H1 (cell line): ENCODE data around the gene PRKCSH. TPM values are rescaled to one million over a fixed set of nuclear protein-coding genes. Genes with fewer than 3 reads are reported as not detected.

Experiments
- CTCF ChIA-PET: fragments of 300-600 bp; sonication (Branson Sonifier 250); formaldehyde crosslinking; loops from one replicate; lab custom pipeline; 2021; ENCODE audit not compliant: partially characterized antibody; lab: Charles Lee
- POLR2A ChIA-PET: fragments of 300-600 bp; sonication (Branson Sonifier 250); formaldehyde crosslinking; loops from one replicate; lab custom pipeline; 2021; ENCODE audit warnings: inconsistent platforms; ENCODE audit not compliant: partially characterized antibody; lab: Charles Lee
- DNase-seq, 2 experiments: peaks; one replicate each; pipeline versions ENCODE4 v3.0.0 to v3.0.0-alpha.2; 2010 to 2022; ENCODE audit warnings: low spot score in 2 of 2, low read depth in 1 of 2, mixed read lengths in 1 of 2
- FAIRE-seq: peaks from 2 replicates; lab custom pipeline; 2011; peaks lifted over from hg19 to GRCh38; lab: Jason Lieb, UNC
- H2AFZ ChIP-seq: 2 replicates; pipeline ENCODE4 v1.8.1; 2012; ENCODE audit warnings: low read length, inconsistent platforms
- H2AK5ac ChIP-seq: 2 replicates; pipeline ENCODE4 v1.6.1; 2013; ENCODE audit warnings: low read depth, low read length
- H2BK120ac ChIP-seq: replicated peaks from 2 replicates; pipeline ENCODE3; 2013; ENCODE audit warnings: low read depth, low read length, inconsistent platforms
- H2BK12ac ChIP-seq: 2 replicates; pipeline ENCODE4 v1.6.1; 2013; ENCODE audit warnings: low read depth, low read length
- H2BK15ac ChIP-seq: 2 replicates; pipeline ENCODE4 v1.6.1; 2013; ENCODE audit warnings: low read length
- H2BK20ac ChIP-seq: 2 replicates; pipeline ENCODE4 v1.6.1; 2013; ENCODE audit warnings: low read length
- H2BK5ac ChIP-seq: 2 replicates; pipeline ENCODE4 v1.6.1; 2013; ENCODE audit warnings: low read depth, low read length
- H3K14ac ChIP-seq: 2 replicates; pipeline ENCODE4 v1.6.1; 2013; ENCODE audit warnings: inconsistent platforms; ENCODE audit not compliant: insufficient read length
- H3K18ac ChIP-seq: 2 replicates; pipeline ENCODE4 v1.6.1; 2013; ENCODE audit warnings: low read length; ENCODE audit errors: extremely low read depth
- H3K23ac ChIP-seq: 2 replicates; pipeline ENCODE4 v1.6.1; 2013; ENCODE audit warnings: inconsistent platforms; ENCODE audit not compliant: insufficient read length
- H3K23me2 ChIP-seq: 2 replicates; pipeline ENCODE4 v1.6.1; 2013; ENCODE audit warnings: low read depth, low read length
- H3K27ac ChIP-seq: 2 replicates; pipeline ENCODE4 v1.6.1; 2011; ENCODE audit warnings: low read depth, low read length, inconsistent platforms
- H3K27me3 ChIP-seq, 4 experiments: replicated peaks in 1 of 4; 1 replicate in 1 of 4; 2 replicates in 3 of 4; pipeline versions ENCODE4 v1.6.1 to v1.8.1; 2011 to 2013; ENCODE audit warnings: low read length in 3 of 4, mild to moderate bottlenecking in 3 of 4, inconsistent platforms in 2 of 4, mixed read lengths in 2 of 4, moderate library complexity in 1 of 4; ENCODE audit not compliant: control insufficient read depth in 3 of 4, insufficient read depth in 3 of 4; ENCODE audit errors: extremely low read depth in 1 of 4
- H3K36me3 ChIP-seq, 4 experiments: 2 replicates each; pipeline versions ENCODE4 v1.6.1 to v1.8.1; 2011 to 2013; ENCODE audit warnings: mild to moderate bottlenecking in 4 of 4, low read length in 3 of 4, moderate library complexity in 2 of 4, control low read depth in 1 of 4, inconsistent platforms in 1 of 4; ENCODE audit not compliant: insufficient read depth in 4 of 4, control insufficient read depth in 2 of 4
- H3K4ac ChIP-seq: replicated peaks from 2 replicates; pipeline ENCODE3; 2013; ENCODE audit warnings: low read length, low read depth, mixed read lengths, inconsistent platforms; ENCODE audit not compliant: insufficient read length
- H3K4me1 ChIP-seq, 4 experiments: replicated peaks in 1 of 4; 1 replicate in 1 of 4; 2 replicates in 3 of 4; pipeline versions ENCODE4 v1.6.1 to v1.8.1; 2011 to 2013; ENCODE audit warnings: low read length in 3 of 4, inconsistent platforms in 2 of 4, mixed read lengths in 1 of 4; ENCODE audit not compliant: insufficient read depth in 4 of 4, control insufficient read depth in 3 of 4
- H3K4me2 ChIP-seq, 2 experiments: 2 replicates each; pipeline versions ENCODE4 v1.6.1 to v1.8.1; 2011 to 2013; ENCODE audit warnings: low read depth in 2 of 2, low read length in 2 of 2, control low read depth in 1 of 2, inconsistent platforms in 1 of 2, mild to moderate bottlenecking in 1 of 2; ENCODE audit not compliant: insufficient read depth in 1 of 2
- H3K4me3 ChIP-seq, 4 experiments: fragments of 200-600, 300-600 bp in 1 of 4; sonication (generic), shearing (Covaris generic), sonication (Bioruptor Twin) in 1 of 4; 2 replicates each; pipeline versions ENCODE4 v1.5.1 to v1.8.1; 2011 to 2016; ENCODE audit warnings: low read length in 4 of 4, low read depth in 3 of 4, control low read depth in 2 of 4, inconsistent platforms in 2 of 4, mild to moderate bottlenecking in 2 of 4, mixed read lengths in 1 of 4, moderate library complexity in 1 of 4; ENCODE audit not compliant: insufficient read depth in 2 of 4; ENCODE audit errors: extremely low read depth in 1 of 4
- H3K56ac ChIP-seq: replicated peaks from 2 replicates; pipeline ENCODE3; 2013; ENCODE audit warnings: low read depth, mild to moderate bottlenecking, mixed read lengths, low read length, inconsistent platforms; ENCODE audit not compliant: insufficient read length
- H3K79me1 ChIP-seq: 2 replicates; pipeline ENCODE4 v1.6.1; 2013; ENCODE audit warnings: low read depth, low read length, control low read depth
- H3K79me2 ChIP-seq, 2 experiments: 2 replicates each; pipeline versions ENCODE4 v1.6.1 to v1.8.1; 2012 to 2013; ENCODE audit warnings: low read length in 2 of 2, mild to moderate bottlenecking in 2 of 2, inconsistent platforms in 1 of 2; ENCODE audit not compliant: insufficient read depth in 2 of 2, control insufficient read depth in 1 of 2
- H3K9ac ChIP-seq, 4 experiments: replicated peaks in 1 of 4; 1 replicate in 1 of 4; 2 replicates in 3 of 4; pipeline versions ENCODE4 v1.6.1 to v1.8.1; 2011 to 2013; ENCODE audit warnings: low read depth in 3 of 4, low read length in 3 of 4, control low read depth in 2 of 4, mild to moderate bottlenecking in 2 of 4, moderate library complexity in 2 of 4, inconsistent platforms in 1 of 4; ENCODE audit errors: extremely low read depth in 1 of 4
- H3K9me3 ChIP-seq, 2 experiments: 2 replicates each; pipeline versions ENCODE4 v1.6.1 to v1.8.1; 2012 to 2013; ENCODE audit warnings: mild to moderate bottlenecking in 2 of 2, moderate library complexity in 2 of 2, control low read depth in 1 of 2, inconsistent platforms in 1 of 2, low read depth in 1 of 2, low read length in 1 of 2, mixed read lengths in 1 of 2; ENCODE audit not compliant: insufficient read depth in 2 of 2
- H4K20me1 ChIP-seq, 2 experiments: replicated peaks in 1 of 2; 2 replicates each; pipeline versions ENCODE3 to v1.8.1; 2011 to 2013; ENCODE audit warnings: inconsistent platforms in 2 of 2, low read length in 2 of 2, mild to moderate bottlenecking in 1 of 2; ENCODE audit not compliant: insufficient read depth in 2 of 2, control insufficient read depth in 1 of 2
- H4K5ac ChIP-seq: 2 replicates; pipeline ENCODE4 v1.6.1; 2013; ENCODE audit warnings: low read length, low read depth, mixed read lengths, inconsistent platforms; ENCODE audit not compliant: insufficient read length
- H4K8ac ChIP-seq: 2 replicates; pipeline ENCODE4 v1.8.0; 2013; ENCODE audit warnings: mild to moderate bottlenecking, moderate library complexity, low read length, inconsistent platforms; ENCODE audit not compliant: insufficient read depth; ENCODE audit errors: extremely low read depth
- H4K91ac ChIP-seq: replicated peaks from 2 replicates; pipeline ENCODE3; 2013; ENCODE audit warnings: low read length, mixed read lengths, inconsistent platforms; ENCODE audit not compliant: insufficient read length
- ASH2L ChIP-seq: fragments of 200-600, 300-600 bp; sonication (generic); IDR thresholded peaks from one replicate; pipeline ENCODE4 v1.7.1; 2017; ENCODE audit warnings: low read length
- BRCA1 ChIP-seq: IDR thresholded peaks from 2 replicates; pipeline ENCODE4 v1.6.1; 2012; ENCODE audit warnings: low read depth, low read length, improper control_type of control experiment
- CBX5 ChIP-seq: fragments of 300-800, 300-1000 bp; sonication (generic); IDR thresholded peaks from 2 replicates; pipeline ENCODE4 v1.7.1; 2016; ENCODE audit warnings: antibody characterized with exemption, low read length, low read depth
- CBX8 ChIP-seq: fragments of 300-800, 300-1000 bp; sonication (generic); IDR thresholded peaks from 2 replicates; pipeline ENCODE4 v1.7.1; 2016; ENCODE audit warnings: low read depth, low read length, borderline replicate concordance
- HDAC6 ChIP-seq: IDR thresholded peaks from one replicate; pipeline ENCODE4 v1.7.1; 2012; ENCODE audit warnings: low read depth, mild to moderate bottlenecking, inconsistent platforms, low read length, moderate library complexity
- KDM5A ChIP-seq: fragments of 200-600 bp; IDR thresholded peaks from 2 replicates; pipeline ENCODE4 v1.7.1; 2012; ENCODE audit warnings: mild to moderate bottlenecking, low read length, inconsistent platforms, mixed read lengths
- MAFK ChIP-seq: IDR thresholded peaks from 2 replicates; pipeline ENCODE4 v1.6.1; 2012; ENCODE audit warnings: low read depth, mild to moderate bottlenecking, improper control_type of control experiment, low read length
- MAX ChIP-seq: IDR thresholded peaks from 2 replicates; pipeline ENCODE4 v1.6.1; 2012; ENCODE audit warnings: inconsistent platforms
- POLR2A ChIP-seq, 2 experiments: IDR thresholded peaks; 1 replicate in 1 of 2; 2 replicates in 1 of 2; pipeline ENCODE4 v1.6.1; 2011; ENCODE audit warnings: low read depth in 2 of 2, low read length in 2 of 2, mild to moderate bottlenecking in 2 of 2; ENCODE audit errors: control extremely low read depth in 1 of 2
- POLR2AphosphoS5 ChIP-seq: IDR thresholded peaks from 2 replicates; pipeline ENCODE4 v1.6.1; 2011; ENCODE audit warnings: low read depth, low read length
- SP4 ChIP-seq: IDR thresholded peaks from 2 replicates; pipeline ENCODE4 v1.6.1; 2012; ENCODE audit warnings: low read length, inconsistent platforms
- YY1 ChIP-seq: IDR thresholded peaks from 2 replicates; pipeline ENCODE4 v1.6.1; 2011; ENCODE audit warnings: low read depth, mild to moderate bottlenecking, low read length
- WGBS, 2 experiments: shearing (Covaris generic) in 1 of 2; methylation state at CpG; one replicate each; pipeline versions ENCODE4 v1.1.6 to v1.1.7; 2013 to 2015; ENCODE audit warnings: low lambda C conversion rate in 2 of 2, mixed read lengths in 2 of 2, inconsistent platforms in 1 of 2, low coverage in 1 of 2, missing lambda C conversion rate in 1 of 2; ENCODE audit not compliant: insufficient replicate concordance in 2 of 2, insufficient coverage in 1 of 2, insufficient read length in 1 of 2; ENCODE audit errors: extremely low coverage in 1 of 2, missing lambda C conversion rate in 1 of 2; 5-methylcytosine and 5-hydroxymethylcytosine counted together
- polyA plus RNA-seq, 7 experiments: library from polyadenylated mRNA; depleted of rRNA in 3 of 7; stranded (reverse) in 5 of 7; unstranded in 2 of 7; fragments of >200 nt in 5 of 7; fragments of 200-250 nt in 2 of 7; gene quantifications; 1 replicate in 5 of 7; 2 replicates in 1 of 7; 4 replicates in 1 of 7; pipeline versions ENCODE4 v1.2.1 to v1.2.3, GENCODE V29; 2011 to 2013; ENCODE audit warnings: missing spikeins in 2 of 7, mixed read lengths in 2 of 7
- total RNA-seq: library from RNA; stranded (reverse); fragmentation: NEBNext Ultra II Directional; extraction: Animal tissue kit (Norgen Biotek cat#: 25700); gene quantifications from 2 replicates; pipeline ENCODE4 v1.2.1, GENCODE V29; 2021

The PRKCSH gene
- total and polyA plus RNA-seq, 2 of the 8 experiments (the other 6 are each of a cell fraction or from before 2014, with no cell fraction given), result 97.2 to 337 TPM

GRCh38 chr19:11482384-11483050, 47.1 kb downstream of the PRKCSH start:
- Histone ChIP-seq H4K8ac (peak overlapping the region; percentile 86), H2BK5ac (no peak overlapping the region), H3K56ac (no peak overlapping the region), H3K27me3 (peaks cover 20 to 26% (median 23%) of the 10 kb centered on the region in 4 experiments), H2BK20ac (no peak overlapping the region), H2AK5ac (no peak overlapping the region), H3K23me2 (peaks cover 7% of the 10 kb centered on the region; the same call in 1 of the 2 replicates), H3K9ac (no peak overlapping the region; a peak in 1 of 7 replicates), H3K27ac (no peak overlapping the region), H3K36me3 (no peaks in the 10 kb centered on the region; a peak in 1 of 8 replicates), H3K9me3 (no peaks in the 10 kb centered on the region; a peak in 1 of 4 replicates), H2BK120ac (no peak overlapping the region), H3K4me2 (peak overlapping the region in 1 of 2 experiments; percentile 55; a peak in 3 of 4 replicates), H2AFZ (no peak overlapping the region), H4K91ac (no peak overlapping the region), H2BK15ac (no peak overlapping the region), H4K5ac (peak overlapping the region; percentile 18), H3K23ac (no peak overlapping the region), H3K4me1 (peaks cover 0 to 17% (median 5%) of the 10 kb centered on the region in 4 experiments; a peak in 5 of 7 replicates), H3K79me1 (no peaks in the 10 kb centered on the region), H3K79me2 (no peaks in the 10 kb centered on the region), H2BK12ac (no peak overlapping the region), H3K4ac (no peak overlapping the region), H3K18ac (no peak overlapping the region; the same call in 1 of the 2 replicates), H4K20me1 (peaks cover 0 to 9% of the 10 kb centered on the region in 2 experiments), H3K4me3 (peak overlapping the region; percentile 0 to 56 (median 9); a peak in 2 of 8 replicates), H3K14ac (no peak overlapping the region)
- FAIRE-seq (no peak), DNase-seq (peak; percentile 53 to 95)
- POLR2A ChIA-PET, result interaction anchor here (0.6 to 3.9 kb wide), 19 partner anchors 8 to 122 kb away, joined by 3 to 20 read pairs (median 4); partner anchors contain the start of gene EPOR
- CTCF ChIA-PET, result interaction anchor here (0.6 to 6.4 kb wide), 33 partner anchors 9 to 894 kb away, joined by 3 to 37 read pairs (median 4); partner anchors contain the start of genes CNN1, EPOR, ODAD3 and PRKCSH
- WGBS, 2 experiments, result 11% methylated on average over 39 of the region's 58 CpGs; no CpG with 5 or more reads in 1 of the 2 experiments
- TF ChIP-seq KDM5A (no peak), SP4 (no peak), HDAC6 (no peak), BRCA1 (no peak), POLR2AphosphoS5 (no peak; the same call in none of the 2 replicates), YY1 (0 out of 2 replicates have a peak, but pooled peaks have one; percentile 47), ASH2L (peak; percentile 24), CBX5 (no peak), CBX8 (no peak), MAX (peak; percentile 100), MAFK (no peak), POLR2A (IDR thresholded peaks at IDR 0.05; ENCODE audit: control extremely low read depth in 1 of 2, low read depth in 2 of 2, low read length in 2 of 2) (0 out of 3 replicates have a peak, but pooled peaks of 1 of the 2 experiments have one; percentile 17)
